Fibroblast of lung (primary cell): Measurements from ENCODE around the gene ZNF175. TPM values are rescaled to one million over a fixed set of nuclear protein-coding genes. Genes with fewer than 3 reads are reported as not detected.

Experiments used
- DNase-seq, 2 donors: peaks; one replicate each; pipeline versions ENCODE4 v3.0.0 to v3.0.0-alpha.2; 2010; ENCODE audit warnings: low read depth in 2 of 2
- H2AFZ ChIP-seq: 2 replicates; pipeline ENCODE4 v1.5.1; 2012; ENCODE audit warnings: low read length, control low read depth, inconsistent platforms
- H3K27ac ChIP-seq: 2 replicates; pipeline ENCODE4 v1.5.1; 2011; ENCODE audit warnings: low read length, control low read depth; ENCODE audit not compliant: insufficient read depth
- H3K27me3 ChIP-seq: 2 replicates; pipeline ENCODE4 v1.5.1; 2011; ENCODE audit warnings: mild to moderate bottlenecking, low read length; ENCODE audit not compliant: control insufficient read depth, insufficient read depth
- H3K36me3 ChIP-seq: 2 replicates; pipeline ENCODE4 v1.5.1; 2011; ENCODE audit warnings: low read length; ENCODE audit not compliant: control insufficient read depth, insufficient read depth
- H3K4me1 ChIP-seq: 2 replicates; pipeline ENCODE4 v1.5.1; 2011; ENCODE audit warnings: low read length; ENCODE audit not compliant: control insufficient read depth, insufficient read depth; ENCODE audit errors: extremely low read depth
- H3K4me2 ChIP-seq: 2 replicates; pipeline ENCODE4 v1.5.1; 2011; ENCODE audit warnings: low read length, control low read depth; ENCODE audit not compliant: insufficient read depth; ENCODE audit errors: extremely low read depth
- H3K4me3 ChIP-seq, 4 experiments: fragments of 200-600 bp in 1 of 4; sonication (generic) in 1 of 4; replicated peaks in 1 of 4; 2 replicates each; pipeline ENCODE4 v1.5.1; 2011 to 2016; ENCODE audit warnings: low read length in 4 of 4, low read depth in 3 of 4, mild to moderate bottlenecking in 3 of 4, control low read depth in 2 of 4, inconsistent platforms in 1 of 4, mixed read lengths in 1 of 4; ENCODE audit not compliant: insufficient read depth in 1 of 4; ENCODE audit errors: control extremely low read depth in 1 of 4
- H3K79me2 ChIP-seq: 2 replicates; pipeline ENCODE4 v1.5.1; 2012; ENCODE audit warnings: mild to moderate bottlenecking, low read length, inconsistent platforms; ENCODE audit not compliant: control insufficient read depth, insufficient read depth
- H3K9ac ChIP-seq: 2 replicates; pipeline ENCODE4 v1.5.1; 2011; ENCODE audit warnings: mild to moderate bottlenecking, low read length, control low read depth; ENCODE audit not compliant: insufficient read depth
- H3K9me3 ChIP-seq: 2 replicates; pipeline ENCODE4 v1.5.1; 2012; ENCODE audit warnings: low read depth, low read length; ENCODE audit not compliant: control insufficient read depth, insufficient read depth
- H4K20me1 ChIP-seq: 2 replicates; pipeline ENCODE4 v1.5.1; 2011; ENCODE audit warnings: low read length; ENCODE audit not compliant: control insufficient read depth, insufficient read depth; ENCODE audit errors: extremely low read depth
- CTCF ChIP-seq, 2 donors: IDR thresholded peaks in 1 of 2; conservative IDR thresholded peaks in 1 of 2; 1 replicate in 1 of 2; 2 replicates in 1 of 2; pipeline ENCODE4 v1.5.1; 2011 to 2012; ENCODE audit warnings: low read length in 2 of 2, control low read depth in 1 of 2, inconsistent platforms in 1 of 2, low read depth in 1 of 2, mild to moderate bottlenecking in 1 of 2
- EZH2 ChIP-seq: IDR thresholded peaks from 2 replicates; pipeline ENCODE4 v1.5.1; 2012; ENCODE audit warnings: low read length, control low read depth, mild to moderate bottlenecking; ENCODE audit errors: missing control alignments
- polyA plus RNA-seq, 2 donors: library from polyadenylated mRNA; depleted of rRNA in 1 of 2; stranded (reverse) in 1 of 2; unstranded in 1 of 2; fragments of >200 nt; gene quantifications; 2 replicates each; pipeline ENCODE4 v1.2.1, GENCODE V29; 2011 to 2012; ENCODE audit warnings: missing spikeins in 1 of 2
- total RNA-seq: library from RNA; depleted of rRNA; stranded (reverse); fragments of >200 nt; gene quantifications from 2 replicates; pipeline ENCODE4 v1.2.1, GENCODE V29; 2014

The ZNF175 gene
- total and polyA plus RNA-seq, 2 donors (not counting 1 experiment from before 2014, with no cell fraction given): 5.0 to 7.6 TPM

- Histone ChIP-seq H3K79me2 (peaks cover 4% of the 10 kb centered on the region), H3K4me1 (no peaks in the 10 kb centered on the region), H3K4me2 (no peak overlapping the region), H3K27me3 (no peaks in the 10 kb centered on the region), H4K20me1 (no peaks in the 10 kb centered on the region), H3K9ac (no peak overlapping the region), H3K36me3 (no peaks in the 10 kb centered on the region), H2AFZ (no peak overlapping the region), H3K4me3 (no peak overlapping the region), H3K9me3 (no peaks in the 10 kb centered on the region), H3K27ac (no peak overlapping the region)
- no peak for DNase-seq
- TF ChIP-seq CTCF (conservative IDR thresholded peaks at IDR 0.05 in 1 of 2, IDR thresholded peaks at IDR 0.05 in 1 of 2; ENCODE audit: low read depth in 1 of 2, low read length in 2 of 2) (no peak), EZH2 (no peak)
These were observed 4.5 kb upstream of the ZNF175 start for GRCh38 chr19:51566489-51567100.

- TF ChIP-seq CTCF (conservative IDR thresholded peaks at IDR 0.05 in 1 of 2, IDR thresholded peaks at IDR 0.05 in 1 of 2; ENCODE audit: low read depth in 1 of 2, low read length in 2 of 2): no peak
- TF ChIP-seq EZH2: no peak
- H3K27ac ChIP-seq: no peak overlapping the region
- H3K9me3 ChIP-seq: no peaks in the 10 kb centered on the region
- no peaks in the 10 kb centered on the region for H4K20me1 ChIP-seq
- peaks cover 13% of the 10 kb centered on the region for H3K79me2 ChIP-seq
- H3K4me2 ChIP-seq: no peak overlapping the region
- H3K36me3 ChIP-seq: no peaks in the 10 kb centered on the region
- H2AFZ ChIP-seq: no peak overlapping the region
- no peak overlapping the region for H3K4me3 ChIP-seq
- DNase-seq: no peak
- no peak overlapping the region for H3K9ac ChIP-seq
- H3K27me3 ChIP-seq: no peaks in the 10 kb centered on the region
- peaks cover 6% of the 10 kb centered on the region for H3K4me1 ChIP-seq
These were observed 3.5 kb upstream of the ZNF175 start for GRCh38 chr19:51567583-51567982.

GRCh38 chr19:51568456-51568855 lies 2.6 kb upstream of the ZNF175 start:
- no peaks in the 10 kb centered on the region for H3K9me3 ChIP-seq
- peaks cover 2% of the 10 kb centered on the region for H3K36me3 ChIP-seq
- no peak overlapping the region for H3K27ac ChIP-seq
- peaks cover 13% of the 10 kb centered on the region for H3K79me2 ChIP-seq
- H3K4me3 ChIP-seq: no peak overlapping the region
- no peak overlapping the region for H3K9ac ChIP-seq
- H3K4me1 ChIP-seq: peaks cover 7% of the 10 kb centered on the region
- no peaks in the 10 kb centered on the region for H4K20me1 ChIP-seq
- no peak overlapping the region for H3K4me2 ChIP-seq
- H2AFZ ChIP-seq: no peak overlapping the region
- TF ChIP-seq CTCF (conservative IDR thresholded peaks at IDR 0.05 in 1 of 2, IDR thresholded peaks at IDR 0.05 in 1 of 2; ENCODE audit: low read depth in 1 of 2, low read length in 2 of 2): no peak
- DNase-seq: no peak
- H3K27me3 ChIP-seq: no peaks in the 10 kb centered on the region
